ENCODE data around the gene ENAH. TPM values are rescaled to one million over a fixed set of nuclear protein-coding genes. Genes with fewer than 3 reads are reported as not detected.

The ENAH gene
- total RNA-seq, 1 donor from 2014 or later: 749 TPM

- no peak for DNase-seq (ENCODE audit: low read depth)
- peaks cover 46% of the 10 kb centered on the region for H3K4me1 Mint-ChIP-seq (ENCODE audit: low read depth, unreplicated experiment)
Observed at GRCh38 chr1:225544924-225545323, 108.0 kb downstream of the ENAH start.

DNA sequence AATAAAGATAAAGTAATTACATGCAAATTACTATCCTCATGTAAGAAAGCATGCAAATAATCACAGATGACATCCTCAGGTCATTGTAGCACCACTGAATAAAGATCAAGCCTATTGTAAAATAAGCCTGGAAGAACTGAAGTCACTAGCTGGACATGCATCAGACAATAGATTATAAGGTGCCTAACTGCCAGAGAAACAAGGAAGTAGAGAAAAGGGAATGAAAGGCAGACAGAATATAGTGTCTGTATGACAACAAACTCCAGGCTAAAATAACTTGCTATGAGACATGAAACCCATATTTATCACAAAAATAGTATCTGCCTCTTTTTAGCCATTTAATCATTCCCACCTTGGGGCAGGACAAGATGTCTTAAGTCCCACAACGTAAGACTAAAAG, 108.7 kb downstream of the ENAH start:
- H3K4me1 ChIP-seq (ENCODE audit: insufficient read depth, low read length): no peaks in the 10 kb centered on the region
- H3K36me3 Mint-ChIP-seq (ENCODE audit: low read depth, unreplicated experiment): peaks cover 10% of the 10 kb centered on the region
- H3K4me3 Mint-ChIP-seq (ENCODE audit: unreplicated experiment): no peak overlapping the region
- DNase-seq (ENCODE audit: low read depth) (no peak), FAIRE-seq (no peak)
- peaks cover 94% of the 10 kb centered on the region for H4K20me1 ChIP-seq (ENCODE audit: insufficient read depth, low read length)
- peaks cover 46% of the 10 kb centered on the region for H3K4me1 Mint-ChIP-seq (ENCODE audit: low read depth, unreplicated experiment)
- H3K27me3 Mint-ChIP-seq (ENCODE audit: low read depth, unreplicated experiment): no peaks in the 10 kb centered on the region
- no peak overlapping the region for H2AFZ ChIP-seq (ENCODE audit: low read depth, low read length)
- no peaks in the 10 kb centered on the region for H3K9me3 Mint-ChIP-seq (ENCODE audit: unreplicated experiment)
- no peak overlapping the region for H3K9ac ChIP-seq (ENCODE audit: low read length)
- peaks cover 94% of the 10 kb centered on the region for H3K79me2 ChIP-seq (ENCODE audit: insufficient read depth, low read length)
- no peaks in the 10 kb centered on the region for H3K27me3 ChIP-seq (ENCODE audit: insufficient read depth, low read length)
- H3K9me3 ChIP-seq (ENCODE audit: insufficient read depth, low read depth, low read length): no peaks in the 10 kb centered on the region
- TF ChIP-seq CTCF (IDR thresholded peaks at IDR 0.05; ENCODE audit: insufficient read depth, low read depth, low read length) (no peak), EZH2 (IDR thresholded peaks at IDR 0.05; ENCODE audit: insufficient read depth, low read length) (no peak)
- H3K27ac ChIP-seq (ENCODE audit: low read depth, low read length): no peak overlapping the region
- H3K27ac Mint-ChIP-seq (ENCODE audit: unreplicated experiment): no peak overlapping the region
- H3K4me2 ChIP-seq (ENCODE audit: low read length): no peak overlapping the region
- no peak overlapping the region for H3K4me3 ChIP-seq (ENCODE audit: insufficient read depth, low read depth, low read length)
- no peaks in the 10 kb centered on the region for H3K36me3 ChIP-seq (ENCODE audit: insufficient read depth, low read length)

More at GRCh38 chr1:225544924-225545323, 108.0 kb downstream of the ENAH start:
- no peak overlapping the region for H3K4me2 ChIP-seq (ENCODE audit: low read length)
- H3K27me3 ChIP-seq (ENCODE audit: insufficient read depth, low read length): no peaks in the 10 kb centered on the region
- no peak overlapping the region for H2AFZ ChIP-seq (ENCODE audit: low read depth, low read length)
- Mint-ChIP-seq H3K9me3 (ENCODE audit: unreplicated experiment) (no peaks in the 10 kb centered on the region), H3K27me3 (ENCODE audit: low read depth, unreplicated experiment) (no peaks in the 10 kb centered on the region), H3K4me3 (ENCODE audit: unreplicated experiment) (no peak overlapping the region), H3K27ac (ENCODE audit: unreplicated experiment) (no peak overlapping the region), H3K36me3 (ENCODE audit: low read depth, unreplicated experiment) (peaks cover 11% of the 10 kb centered on the region)
- H3K79me2 ChIP-seq (ENCODE audit: insufficient read depth, low read length): peaks cover 94% of the 10 kb centered on the region
- FAIRE-seq: no peak
- no peak for TF ChIP-seq CTCF (IDR thresholded peaks at IDR 0.05; ENCODE audit: insufficient read depth, low read depth, low read length)
- TF ChIP-seq EZH2 (IDR thresholded peaks at IDR 0.05; ENCODE audit: insufficient read depth, low read length): no peak
- peaks cover 4% of the 10 kb centered on the region for H3K36me3 ChIP-seq (ENCODE audit: insufficient read depth, low read length)
- no peak overlapping the region for H3K9ac ChIP-seq (ENCODE audit: low read length)
- H4K20me1 ChIP-seq (ENCODE audit: insufficient read depth, low read length): peaks cover 94% of the 10 kb centered on the region
- H3K9me3 ChIP-seq (ENCODE audit: insufficient read depth, low read depth, low read length): no peaks in the 10 kb centered on the region
- no peak overlapping the region for H3K4me3 ChIP-seq (ENCODE audit: insufficient read depth, low read depth, low read length)
- no peak overlapping the region for H3K27ac ChIP-seq (ENCODE audit: low read depth, low read length)
- H3K4me1 ChIP-seq (ENCODE audit: insufficient read depth, low read length): no peaks in the 10 kb centered on the region

- Histone ChIP-seq H3K9ac (ENCODE audit: low read length) (no peak overlapping the region), H3K36me3 (ENCODE audit: insufficient read depth, low read length) (no peaks in the 10 kb centered on the region), H3K4me1 (ENCODE audit: insufficient read depth, low read length) (no peaks in the 10 kb centered on the region), H4K20me1 (ENCODE audit: insufficient read depth, low read length) (peaks cover 94% of the 10 kb centered on the region), H3K9me3 (ENCODE audit: insufficient read depth, low read depth, low read length) (no peaks in the 10 kb centered on the region), H3K27ac (ENCODE audit: low read depth, low read length) (no peak overlapping the region), H2AFZ (ENCODE audit: low read depth, low read length) (no peak overlapping the region), H3K4me3 (ENCODE audit: insufficient read depth, low read depth, low read length) (no peak overlapping the region), H3K79me2 (ENCODE audit: insufficient read depth, low read length) (peaks cover 96% of the 10 kb centered on the region), H3K27me3 (ENCODE audit: insufficient read depth, low read length) (no peaks in the 10 kb centered on the region), H3K4me2 (ENCODE audit: low read length) (no peak overlapping the region)
- Mint-ChIP-seq H3K27ac (ENCODE audit: unreplicated experiment) (no peak overlapping the region), H3K4me1 (ENCODE audit: low read depth, unreplicated experiment) (peaks cover 51% of the 10 kb centered on the region), H3K36me3 (ENCODE audit: low read depth, unreplicated experiment) (peaks cover 10% of the 10 kb centered on the region), H3K27me3 (ENCODE audit: low read depth, unreplicated experiment) (no peaks in the 10 kb centered on the region), H3K4me3 (ENCODE audit: unreplicated experiment) (no peak overlapping the region), H3K9me3 (ENCODE audit: unreplicated experiment) (no peaks in the 10 kb centered on the region)
- TF ChIP-seq CTCF (IDR thresholded peaks at IDR 0.05; ENCODE audit: insufficient read depth, low read depth, low read length) (no peak), EZH2 (IDR thresholded peaks at IDR 0.05; ENCODE audit: insufficient read depth, low read length) (no peak)
- FAIRE-seq (no peak), DNase-seq (ENCODE audit: low read depth) (no peak)
Observed at GRCh38 chr1:225543350-225543749, 109.6 kb downstream of the ENAH start.
